Astrocyte of the spinal cord (primary cell): ENCODE data around the gene SUCLG2.

ENCODE experiments used
- DNase-seq: peaks from one replicate; pipeline ENCODE4 v3.0.0; 2011; ENCODE audit warnings: low read depth, low spot score
- H3K4me3 ChIP-seq: 2 replicates; pipeline ENCODE4 v1.5.1; 2011; ENCODE audit warnings: low read depth, mild to moderate bottlenecking, low read length, moderate library complexity
- in situ Hi-C: cut with HindIII; loops from 2 replicates; pipeline ENCODE4 v1.10.0; 2017; ENCODE audit warnings: low sequenced_read_pairs
- TF ChIP-seq, protein P1 (sequence below): IDR thresholded peaks from 2 replicates; pipeline ENCODE4 v1.5.1; 2012; ENCODE audit warnings: low read depth, mild to moderate bottlenecking, low read length, inconsistent platforms

The SUCLG2 gene

GRCh38 chr3:67447393-67447792 lies 207.0 kb downstream of the SUCLG2 start:
- DNase-seq, result no peak
- TF ChIP-seq, protein P1, sequence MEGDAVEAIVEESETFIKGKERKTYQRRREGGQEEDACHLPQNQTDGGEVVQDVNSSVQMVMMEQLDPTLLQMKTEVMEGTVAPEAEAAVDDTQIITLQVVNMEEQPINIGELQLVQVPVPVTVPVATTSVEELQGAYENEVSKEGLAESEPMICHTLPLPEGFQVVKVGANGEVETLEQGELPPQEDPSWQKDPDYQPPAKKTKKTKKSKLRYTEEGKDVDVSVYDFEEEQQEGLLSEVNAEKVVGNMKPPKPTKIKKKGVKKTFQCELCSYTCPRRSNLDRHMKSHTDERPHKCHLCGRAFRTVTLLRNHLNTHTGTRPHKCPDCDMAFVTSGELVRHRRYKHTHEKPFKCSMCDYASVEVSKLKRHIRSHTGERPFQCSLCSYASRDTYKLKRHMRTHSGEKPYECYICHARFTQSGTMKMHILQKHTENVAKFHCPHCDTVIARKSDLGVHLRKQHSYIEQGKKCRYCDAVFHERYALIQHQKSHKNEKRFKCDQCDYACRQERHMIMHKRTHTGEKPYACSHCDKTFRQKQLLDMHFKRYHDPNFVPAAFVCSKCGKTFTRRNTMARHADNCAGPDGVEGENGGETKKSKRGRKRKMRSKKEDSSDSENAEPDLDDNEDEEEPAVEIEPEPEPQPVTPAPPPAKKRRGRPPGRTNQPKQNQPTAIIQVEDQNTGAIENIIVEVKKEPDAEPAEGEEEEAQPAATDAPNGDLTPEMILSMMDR, result no peak
- in situ Hi-C loops, result no loop called here

DNA sequence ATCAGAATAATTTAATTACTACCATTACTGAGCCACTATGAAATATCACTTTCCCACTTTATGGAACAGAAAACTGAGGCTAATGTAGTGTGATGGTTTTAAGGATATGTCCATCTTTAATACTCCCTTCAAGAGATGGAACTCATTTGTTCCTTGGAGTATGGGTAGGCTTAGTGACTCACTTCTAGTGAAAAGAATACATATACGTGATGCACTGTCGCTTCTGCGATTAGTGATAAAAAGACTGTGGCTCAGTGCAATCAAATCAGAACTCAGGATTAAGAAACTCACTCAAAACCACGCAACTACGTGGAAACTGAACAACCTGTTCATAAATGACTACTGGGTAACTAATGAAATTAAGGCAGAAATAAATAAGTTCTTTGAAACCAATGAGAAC lies 216.6 kb downstream of the SUCLG2 start:
- no peak for DNase-seq
- no peak overlapping the region for H3K4me3 ChIP-seq
- in situ Hi-C loops, result no loop called here
- TF ChIP-seq, protein P1, result no peak

More at GRCh38 chr3:67447393-67447792, 207.0 kb downstream of the SUCLG2 start:
- no peak overlapping the region for H3K4me3 ChIP-seq

GRCh38 chr3:67437090-67437489 lies 217.3 kb downstream of the SUCLG2 start:
- TF ChIP-seq, protein P1, result no peak
- H3K4me3 ChIP-seq, result no peak overlapping the region
- in situ Hi-C loops, result no loop called here
- no peak for DNase-seq

DNA sequence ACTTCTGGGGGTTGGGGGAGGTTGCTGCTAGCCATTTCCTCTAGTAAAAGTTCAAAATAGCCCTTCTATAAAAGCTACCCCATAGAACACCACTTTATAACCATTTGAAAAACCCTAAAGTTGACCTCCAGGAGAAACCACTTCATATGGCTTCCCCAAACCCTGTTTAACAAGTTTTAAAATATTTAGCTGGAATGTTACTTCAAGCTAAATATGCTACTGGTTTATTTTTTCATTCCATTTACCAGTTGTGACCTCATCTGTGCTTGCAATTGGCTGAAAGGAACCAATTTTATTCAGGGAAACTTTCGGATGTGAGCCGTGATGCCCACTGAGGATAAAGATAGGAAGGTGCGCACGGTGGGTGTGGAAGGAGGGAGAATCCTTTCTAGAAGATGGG lies 221.3 kb downstream of the SUCLG2 start:
- TF ChIP-seq, protein P1, result no peak
- DNase-seq, result no peak
- in situ Hi-C loops, result no loop called here
- no peak overlapping the region for H3K4me3 ChIP-seq

DNA sequence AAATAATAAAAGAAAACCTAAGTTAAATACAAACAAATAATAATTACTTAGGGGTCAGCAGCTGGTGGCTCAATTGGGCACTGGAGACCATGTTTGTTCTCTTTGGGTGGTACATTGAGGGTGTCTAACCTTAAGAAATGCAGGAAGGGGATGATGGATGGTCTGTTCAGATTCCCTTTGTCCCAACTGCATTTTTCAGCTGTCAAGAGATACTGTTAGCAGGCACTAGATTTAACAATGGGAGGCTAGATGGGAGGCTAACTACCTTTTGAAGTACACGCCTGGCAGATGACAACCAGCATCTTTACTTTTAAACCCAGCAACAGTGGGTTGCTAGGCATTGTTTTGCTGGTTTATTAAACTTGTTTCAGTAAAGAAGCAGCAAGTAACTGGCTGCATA lies 222.5 kb downstream of the SUCLG2 start:
- TF ChIP-seq, protein P1, result no peak
- no peak overlapping the region for H3K4me3 ChIP-seq
- DNase-seq, result no peak
- in situ Hi-C loops, result no loop called here

- TF ChIP-seq, protein P1, result no peak
- in situ Hi-C loops, result no loop called here
- no peak overlapping the region for H3K4me3 ChIP-seq
- DNase-seq, result no peak
Measured at GRCh38 chr3:67423722-67424121, 230.7 kb downstream of the SUCLG2 start.

DNA sequence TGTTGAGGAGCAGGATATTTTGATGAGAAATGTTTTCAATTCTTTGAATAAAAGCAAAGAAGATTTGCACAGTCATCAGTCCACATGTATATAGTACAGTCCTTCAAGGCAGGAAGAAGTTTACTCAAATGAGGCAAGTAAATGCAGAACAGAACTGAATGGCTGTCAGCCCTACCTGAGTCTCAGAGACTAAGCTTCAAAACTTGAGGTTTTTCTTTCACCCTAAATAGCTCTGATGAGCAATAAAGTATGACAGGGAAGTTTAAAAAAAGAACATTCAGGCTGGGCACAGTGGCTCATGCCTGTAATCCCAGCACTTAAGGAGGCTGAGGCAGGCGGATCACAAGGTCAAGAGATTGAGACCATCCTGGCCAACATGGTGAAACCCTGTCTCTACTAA lies 232.5 kb downstream of the SUCLG2 start:
- DNase-seq, result no peak
- in situ Hi-C loops, result no loop called here
- no peak overlapping the region for H3K4me3 ChIP-seq
- TF ChIP-seq, protein P1, result no peak
